Esophagus squamous epithelium (tissue), 5 donors: ENCODE data around the gene SNAP25. TPM values are rescaled to one million over a fixed set of nuclear protein-coding genes. Genes with fewer than 3 reads are reported as not detected.

ENCODE experiments used
- DNase-seq: peaks from one replicate; lab custom pipeline; 2025; lab: John Stamatoyannopoulos, UW
- H3K27ac ChIP-seq, 4 donors: fragments of 200-600 bp; sonication (generic); one replicate each; pipeline ENCODE4 v1.5.1; 2016 to 2019; ENCODE audit warnings: mild to moderate bottlenecking in 1 of 4
- H3K27me3 ChIP-seq, 4 donors: fragments of 200-600 bp; sonication (generic); 1 replicate in 3 of 4; 2 replicates in 1 of 4; pipeline versions ENCODE4 v1.5.1 to v1.6.0; 2017 to 2021; ENCODE audit warnings: antibody characterized with exemption in 1 of 4
- H3K36me3 ChIP-seq, 3 donors: fragments of 200-600 bp; sonication (generic); one replicate each; pipeline ENCODE4 v1.5.1; 2016 to 2019
- H3K4me1 ChIP-seq, 3 donors: fragments of 200-600 bp; sonication (generic); one replicate each; pipeline ENCODE4 v1.5.1; 2017 to 2019
- H3K4me3 ChIP-seq, 4 donors: fragments of 200-600 bp; sonication (generic); 1 replicate in 3 of 4; 2 replicates in 1 of 4; pipeline ENCODE4 v1.5.1; 2016 to 2019; ENCODE audit warnings: mild to moderate bottlenecking in 2 of 4, moderate library complexity in 1 of 4
- H3K9me3 ChIP-seq, 3 donors: fragments of 200-600 bp; sonication (generic); one replicate each; pipeline ENCODE4 v1.5.1; 2016 to 2019
- CTCF ChIP-seq, 6 experiments: fragments of 450-650 bp in 4 of 6; fragments of 200-600 bp in 2 of 6; sonication (generic) in 2 of 6; IDR thresholded peaks; one replicate each; pipeline ENCODE4 v1.5.1; 2016 to 2019; ENCODE audit warnings: antibody characterized with exemption in 6 of 6, mild to moderate bottlenecking in 4 of 6, moderate library complexity in 4 of 6
- POLR2A ChIP-seq, 4 donors: fragments of 450-650 bp; IDR thresholded peaks; one replicate each; pipeline ENCODE4 v1.6.1; 2017; ENCODE audit warnings: antibody characterized with exemption in 4 of 4, mild to moderate bottlenecking in 4 of 4, moderate library complexity in 3 of 4
- WGBS, 2 donors: methylation state at CpG; one replicate each; pipeline ENCODE4 v1.1.5; 2018; 5-methylcytosine and 5-hydroxymethylcytosine counted together
- intact Hi-C: fragments of 100-400 bp; cut with DNase I; formaldehyde crosslinking; loops from one replicate; pipeline ENCODE4 v1.15.0; 2022
- total RNA-seq, 4 donors: library from RNA; depleted of rRNA; stranded (reverse); fragments of >200 nt; gene quantifications; one replicate each; pipeline ENCODE4 v1.1.0, GENCODE V29; 2016
- donor health status: DM: yes; HTN: yes; CAD: no.

SNAP25 gene
- total RNA-seq, 4 donors from 2014 or later, result 0.13 to 0.57 (median 0.15) TPM; not detected in 1

GRCh38 chr20:10200330-10200729 lies 18.3 kb upstream of the SNAP25 start:
- no peaks in the 10 kb centered on the region for H3K9me3 ChIP-seq
- DNase-seq, result no peak

GRCh38 chr20:10201321-10201870 lies 17.2 kb upstream of the SNAP25 start:
- intact Hi-C loops, result no loop called here
- no peak overlapping the region for H3K27ac ChIP-seq
- no peaks in the 10 kb centered on the region for H3K36me3 ChIP-seq
- no peaks in the 10 kb centered on the region for H3K27me3 ChIP-seq
- TF ChIP-seq CTCF (IDR thresholded peaks at IDR 0.05) (no peak), POLR2A (IDR thresholded peaks at IDR 0.05) (no peak)
- WGBS, 2 donors, result 53 to 65% methylated on average over 3 of the region's 3 CpGs
- no peaks in the 10 kb centered on the region for H3K9me3 ChIP-seq
- DNase-seq, result no peak
- H3K4me3 ChIP-seq, result no peak overlapping the region
- H3K4me1 ChIP-seq, result no peaks in the 10 kb centered on the region

More at GRCh38 chr20:10200330-10200729, 18.3 kb upstream of the SNAP25 start:
- Histone ChIP-seq H3K4me1 (no peaks in the 10 kb centered on the region), H3K4me3 (no peak overlapping the region), H3K36me3 (no peaks in the 10 kb centered on the region), H3K27ac (no peak overlapping the region), H3K27me3 (no peaks in the 10 kb centered on the region)
- TF ChIP-seq CTCF (IDR thresholded peaks at IDR 0.05) (no peak), POLR2A (IDR thresholded peaks at IDR 0.05) (no peak)
- intact Hi-C loops, result no loop called here

GRCh38 chr20:10209091-10209490 lies 9.5 kb upstream of the SNAP25 start:
- intact Hi-C loops, result no loop called here
- H3K27ac ChIP-seq, result no peak overlapping the region

GRCh38 chr20:10213526-10213925 lies 5.1 kb upstream of the SNAP25 start:
- peaks cover 0 to 14% (median 5%) of the 10 kb centered on the region in 3 donors for H3K4me1 ChIP-seq
- intact Hi-C loops, result no loop called here

More at GRCh38 chr20:10209091-10209490, 9.5 kb upstream of the SNAP25 start:
- TF ChIP-seq CTCF (IDR thresholded peaks at IDR 0.05) (no peak), POLR2A (IDR thresholded peaks at IDR 0.05) (no peak)
- no peak for DNase-seq
- Histone ChIP-seq H3K36me3 (no peaks in the 10 kb centered on the region), H3K9me3 (no peaks in the 10 kb centered on the region), H3K4me3 (no peak overlapping the region), H3K27me3 (peaks cover 0 to 5% (median 0%) of the 10 kb centered on the region in 4 donors), H3K4me1 (no peaks in the 10 kb centered on the region)
- WGBS, 2 donors, result 14 to 17% methylated on average over 1 of the region's 1 CpG

More at GRCh38 chr20:10213526-10213925, 5.1 kb upstream of the SNAP25 start:
- DNase-seq, result no peak
- Histone ChIP-seq H3K27ac (no peak overlapping the region), H3K4me3 (no peak overlapping the region), H3K9me3 (no peaks in the 10 kb centered on the region), H3K27me3 (peaks cover 0 to 50% (median 7%) of the 10 kb centered on the region in 4 donors), H3K36me3 (no peaks in the 10 kb centered on the region)
- 57 to 77% methylated on average over 2 of the region's 2 CpGs for WGBS, 2 donors
- TF ChIP-seq CTCF (IDR thresholded peaks at IDR 0.05) (no peak), POLR2A (IDR thresholded peaks at IDR 0.05) (no peak)
